Erythroblast (primary cell): ENCODE measurements around the gene CBLB.

Experiments used
- GATA1 ChIP-seq: IDR thresholded peaks from 2 replicates; pipeline ENCODE4 v1.6.1; 2011; ENCODE audit warnings: low read depth, mild to moderate bottlenecking, control low read depth, low read length, moderate library complexity
- POLR2A ChIP-seq: IDR thresholded peaks from 2 replicates; pipeline ENCODE4 v1.6.1; 2011; ENCODE audit warnings: mild to moderate bottlenecking, low read length

- TF ChIP-seq POLR2A (no peak), GATA1 (no peak)
Observed at GRCh38 chr3:105733356-105733755, 135.5 kb downstream of the CBLB start.
